GM19372 (cell line): ENCODE measurements around the gene RTP5.

ENCODE experiments used
- ATAC-seq: cut with Tn5 transposase; IDR thresholded peaks from one replicate; pipeline ENCODE4 v1.9.1; 2021; ENCODE audit warnings: mild to moderate bottlenecking, low read depth, moderate library complexity; ENCODE audit not compliant: unreplicated experiment

The RTP5 gene

DNA sequence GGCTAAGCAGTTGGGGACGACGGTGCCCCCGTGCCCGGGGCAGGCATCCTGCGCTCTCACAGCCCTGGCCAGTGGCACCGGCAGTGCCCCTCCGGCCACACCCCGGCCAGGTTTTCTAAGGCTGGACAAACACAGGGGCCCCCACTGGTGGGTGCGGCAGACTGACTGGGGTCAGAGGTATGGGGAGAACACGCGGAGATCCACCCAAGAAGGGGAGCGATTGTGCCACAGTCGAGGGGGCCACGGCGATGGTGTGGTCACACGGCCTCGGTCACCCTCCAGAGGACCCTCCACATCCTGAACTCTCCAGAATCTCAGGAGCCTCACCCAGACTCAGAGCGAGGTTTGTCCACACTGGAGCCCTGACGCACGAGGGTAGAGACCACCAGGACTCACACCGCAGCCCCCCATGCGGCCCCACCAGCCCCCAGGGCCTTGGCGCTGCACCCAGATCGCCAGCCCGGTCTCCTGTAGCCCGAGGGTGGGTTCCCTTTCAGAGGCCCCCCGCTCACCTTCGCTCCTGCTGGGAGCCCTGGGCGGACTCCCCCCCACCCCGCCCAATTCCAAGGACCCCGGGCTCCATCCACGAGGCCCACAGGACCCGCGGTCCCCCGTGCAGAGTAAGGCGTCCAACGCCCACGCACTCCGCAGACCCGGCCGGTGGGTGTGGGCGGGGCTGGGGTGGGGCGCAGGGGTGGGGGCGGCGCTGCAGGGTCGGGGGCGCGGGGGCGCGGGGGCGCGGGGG lies 26.0 kb upstream of the RTP5 start:
- no peak for ATAC-seq

- peak; percentile 63 for ATAC-seq
These were observed 25.3 kb upstream of the RTP5 start for GRCh38 chr2:241844066-241844728.

- ATAC-seq: no peak
These were observed 24.5 kb upstream of the RTP5 start for GRCh38 chr2:241844831-241845578.

- no peak for ATAC-seq
These were observed 23.1 kb upstream of the RTP5 start for GRCh38 chr2:241846406-241846805.

DNA sequence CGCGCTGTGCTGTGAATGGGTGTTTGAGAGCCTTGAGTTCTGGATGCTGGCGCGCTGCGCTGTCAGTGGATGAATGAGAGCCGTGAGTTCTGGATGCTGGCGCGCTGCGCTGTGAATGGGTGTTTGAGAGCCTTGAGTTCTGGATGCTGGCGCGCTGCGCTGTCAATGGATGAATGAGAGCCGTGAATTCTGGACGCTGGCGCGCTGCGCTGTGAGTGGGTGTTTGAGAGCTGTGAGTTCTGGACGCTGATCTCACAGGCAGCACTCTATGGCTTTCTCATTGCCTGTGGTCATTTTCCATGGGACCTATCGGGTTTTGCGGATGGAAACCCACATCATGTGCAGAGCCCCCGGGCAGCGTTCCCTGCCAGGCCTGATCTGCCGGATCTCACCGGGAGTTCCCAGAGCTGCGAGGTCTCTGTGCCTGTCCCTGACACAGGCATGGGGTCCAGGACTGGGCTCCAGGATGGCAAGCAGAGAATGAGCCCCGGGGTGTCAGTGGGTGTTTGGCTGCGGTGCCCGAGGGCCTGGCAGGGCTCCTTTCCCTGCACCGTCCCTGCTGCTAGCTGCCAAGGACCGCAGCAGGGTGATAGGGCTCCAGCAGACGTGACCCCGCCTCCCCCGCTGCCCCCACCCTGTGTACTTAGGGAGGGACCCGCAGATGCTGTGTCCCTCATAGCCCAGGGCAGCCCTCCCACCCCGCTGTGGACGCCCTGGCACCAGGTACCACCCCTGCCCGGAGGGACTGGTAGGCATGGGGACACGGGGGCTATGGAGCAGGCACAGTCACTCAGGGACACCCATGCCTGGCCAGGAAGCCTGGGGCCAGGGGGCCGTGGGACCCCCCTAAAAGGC lies 20.5 kb upstream of the RTP5 start:
- ATAC-seq: no peak

DNA sequence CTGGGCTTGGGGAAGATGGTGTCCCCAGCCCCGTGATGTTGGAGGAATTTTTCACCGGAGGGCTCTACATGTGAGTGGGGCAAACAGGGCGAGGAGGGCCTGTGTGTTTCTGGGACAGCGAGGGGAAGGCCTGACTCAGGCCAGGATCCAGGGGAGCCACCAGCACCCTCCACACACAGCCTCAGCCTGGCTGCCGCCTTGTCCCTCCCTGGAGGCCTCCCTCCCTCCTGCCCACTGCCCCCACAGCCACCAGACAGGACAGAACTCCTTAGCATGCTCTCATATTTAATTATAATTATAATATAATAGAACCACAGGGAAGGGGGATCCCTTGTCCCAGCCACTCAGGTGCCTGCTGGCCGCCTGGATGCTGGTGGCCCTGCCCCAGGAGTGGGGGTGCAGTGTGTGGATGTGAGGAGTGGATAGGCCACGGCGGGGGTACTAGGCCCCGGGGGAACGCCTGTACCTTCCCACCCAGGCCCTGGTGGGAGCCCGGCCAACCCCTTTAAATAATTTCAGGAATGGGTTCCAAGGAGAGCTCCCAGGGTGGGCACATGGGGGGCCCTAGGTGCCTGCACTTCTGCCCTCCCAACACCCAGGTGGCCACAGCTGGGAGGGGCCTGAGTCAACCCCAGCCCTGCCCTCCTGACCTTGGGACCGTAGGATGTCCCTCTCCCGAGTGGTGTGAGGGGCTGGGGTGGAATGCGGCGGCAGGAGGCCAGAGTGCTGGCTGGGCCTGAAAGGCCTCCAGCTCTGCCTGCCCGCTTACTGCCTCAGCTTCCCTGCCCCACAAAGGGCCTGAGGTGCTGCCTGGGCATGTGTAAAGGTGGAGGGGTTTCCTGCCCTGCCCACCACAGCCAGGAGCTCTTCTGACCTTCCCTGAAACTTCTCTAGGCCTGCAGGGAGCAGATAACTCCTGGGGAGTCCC lies 19.6 kb upstream of the RTP5 start:
- no peak for ATAC-seq

DNA sequence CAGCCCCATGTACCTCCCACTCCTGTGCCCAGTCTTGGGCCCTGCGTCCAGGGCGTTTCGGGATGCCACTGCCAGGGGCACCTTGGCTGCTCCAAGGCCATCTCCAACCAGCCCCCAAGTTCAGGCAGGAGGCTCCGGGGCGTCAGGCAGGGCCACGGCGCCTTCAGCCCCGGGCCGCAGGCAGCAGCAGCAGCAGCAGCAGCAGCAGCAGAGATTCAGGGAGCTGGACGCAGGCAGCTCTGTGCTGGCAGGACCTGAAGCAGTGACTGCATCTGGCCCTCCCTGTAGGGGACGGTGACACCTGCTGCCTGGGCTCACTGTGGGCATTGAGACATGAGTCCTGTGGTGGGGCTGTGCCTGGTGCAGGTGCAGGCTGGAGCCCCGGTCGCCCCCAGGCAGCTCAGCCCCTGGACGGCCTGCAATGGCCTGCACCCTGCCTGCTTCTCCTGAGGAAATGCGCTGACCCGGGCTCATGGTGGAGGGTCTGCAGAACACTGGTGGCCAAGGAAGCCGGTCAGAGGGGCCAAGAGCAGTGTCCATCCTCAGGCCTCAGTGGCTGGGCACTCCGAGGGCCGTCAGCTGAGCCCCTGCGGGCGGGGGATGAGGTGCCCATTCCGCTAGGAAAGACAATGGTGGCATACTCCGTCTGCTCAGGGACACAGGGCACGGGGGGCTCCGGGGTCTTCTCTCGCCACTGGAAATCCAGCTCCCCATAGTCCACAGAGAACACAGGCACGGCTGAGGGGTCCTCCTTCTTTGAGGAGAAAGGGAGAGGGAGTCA lies 18.8 kb upstream of the RTP5 start:
- ATAC-seq: no peak

GRCh38 chr2:241851325-241852115 lies 18.0 kb upstream of the RTP5 start:
- ATAC-seq: no peak

DNA sequence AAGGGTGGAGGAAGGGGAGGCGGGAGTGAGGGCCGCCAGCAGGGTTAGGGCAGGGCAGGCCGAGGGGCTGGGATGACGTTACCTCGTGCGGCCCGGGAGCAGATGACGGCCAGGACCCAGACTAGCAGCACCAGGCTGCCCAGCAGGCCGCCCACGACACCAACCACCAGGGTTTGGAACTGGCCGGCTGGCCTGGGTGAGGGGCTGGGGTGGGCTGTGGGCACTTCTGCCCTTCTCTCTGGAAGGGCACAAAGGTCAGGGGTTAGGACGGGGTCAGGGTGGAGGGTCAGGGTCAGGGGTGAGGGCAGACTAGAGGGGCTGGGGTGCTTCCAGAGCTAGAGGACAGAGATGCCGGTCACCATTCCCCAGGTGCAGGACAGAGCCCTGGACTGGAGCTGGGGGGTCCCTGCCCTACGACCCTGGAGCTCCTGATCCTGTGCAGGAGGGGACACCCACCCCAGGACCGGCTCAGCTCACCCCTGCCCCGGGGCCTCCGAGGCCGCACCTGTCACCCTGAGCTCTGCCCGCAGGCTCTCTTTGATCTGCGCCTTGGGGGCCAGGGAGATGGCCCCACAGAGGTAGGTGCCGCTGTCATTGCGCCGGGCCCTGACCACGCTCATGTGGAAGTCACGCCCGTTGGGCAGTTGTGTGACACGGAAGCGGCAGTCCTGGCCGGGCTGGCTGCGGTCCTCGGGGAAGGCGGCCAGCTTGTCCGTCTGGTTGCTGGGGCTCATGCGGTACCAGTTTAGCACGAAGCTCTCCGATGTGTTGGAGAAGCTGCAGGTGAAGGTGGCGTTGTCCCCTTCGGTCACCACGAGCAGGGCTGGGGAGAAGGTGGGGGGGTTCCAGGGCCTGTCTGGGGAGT lies 17.2 kb upstream of the RTP5 start:
- ATAC-seq: no peak

DNA sequence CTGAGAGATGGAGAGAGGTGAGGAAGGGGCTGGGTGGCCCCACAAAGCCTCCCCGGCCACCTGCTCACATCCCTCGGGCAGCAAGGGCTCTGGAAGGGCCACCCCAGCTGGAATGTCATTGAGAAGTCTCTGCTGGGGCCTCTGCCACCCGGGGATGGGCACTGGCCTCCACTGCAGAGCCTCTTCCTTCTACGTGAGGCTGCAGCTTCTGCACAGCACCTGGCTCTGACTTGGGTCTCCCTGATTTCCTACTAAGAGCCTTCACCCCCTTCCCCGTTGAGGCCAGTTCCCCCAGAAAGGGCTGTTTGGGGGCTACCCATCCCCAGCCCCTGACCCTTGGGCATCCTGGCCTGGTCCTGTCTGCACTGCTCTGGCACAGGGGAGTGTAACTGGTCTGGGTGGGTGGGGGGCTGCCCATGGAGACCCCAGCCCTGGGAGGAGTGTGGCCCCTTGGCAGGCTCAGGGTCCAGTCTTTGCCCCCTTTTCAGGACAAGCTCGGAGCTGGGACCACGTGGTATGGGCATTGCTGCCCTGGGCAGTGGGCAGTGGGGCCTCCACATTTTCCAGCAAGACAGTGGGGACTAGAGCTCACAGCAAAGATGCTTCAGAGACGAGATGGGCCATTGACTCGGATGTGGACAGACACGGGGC lies 16.4 kb upstream of the RTP5 start:
- ATAC-seq: no peak

DNA sequence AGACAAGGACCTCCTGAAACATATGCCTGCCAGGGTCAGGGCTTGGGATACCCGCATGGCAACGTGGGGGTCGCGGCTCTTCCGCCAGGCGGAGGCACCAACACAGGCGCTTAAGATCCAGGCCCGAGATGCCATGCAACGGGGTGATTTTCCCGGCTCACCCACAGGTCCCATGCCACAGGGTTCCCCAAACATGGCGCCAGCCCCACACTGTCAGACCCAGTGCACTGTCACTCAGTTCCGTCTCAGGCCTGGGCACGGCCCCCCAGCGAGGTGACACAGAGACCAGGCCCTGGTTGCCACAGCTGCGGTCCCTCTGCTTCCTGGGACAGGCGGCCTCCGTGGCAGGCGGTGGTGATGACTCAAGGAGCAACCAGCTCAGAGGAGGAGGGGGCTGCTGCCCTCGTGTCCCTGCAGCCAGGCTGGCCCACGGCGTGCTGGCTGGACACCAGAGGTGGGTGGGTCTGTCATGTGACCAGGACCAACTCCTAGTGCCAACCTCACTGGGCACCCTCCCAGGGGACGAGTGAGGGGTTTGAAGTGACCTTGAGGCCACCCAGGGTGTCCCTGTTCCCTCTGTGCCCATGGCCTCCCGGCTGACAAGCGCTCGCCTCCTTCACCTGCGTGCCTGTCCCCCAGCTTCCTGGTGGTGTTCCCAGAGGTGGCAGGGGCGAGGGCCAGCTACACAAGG lies 15.7 kb upstream of the RTP5 start:
- ATAC-seq: no peak

DNA sequence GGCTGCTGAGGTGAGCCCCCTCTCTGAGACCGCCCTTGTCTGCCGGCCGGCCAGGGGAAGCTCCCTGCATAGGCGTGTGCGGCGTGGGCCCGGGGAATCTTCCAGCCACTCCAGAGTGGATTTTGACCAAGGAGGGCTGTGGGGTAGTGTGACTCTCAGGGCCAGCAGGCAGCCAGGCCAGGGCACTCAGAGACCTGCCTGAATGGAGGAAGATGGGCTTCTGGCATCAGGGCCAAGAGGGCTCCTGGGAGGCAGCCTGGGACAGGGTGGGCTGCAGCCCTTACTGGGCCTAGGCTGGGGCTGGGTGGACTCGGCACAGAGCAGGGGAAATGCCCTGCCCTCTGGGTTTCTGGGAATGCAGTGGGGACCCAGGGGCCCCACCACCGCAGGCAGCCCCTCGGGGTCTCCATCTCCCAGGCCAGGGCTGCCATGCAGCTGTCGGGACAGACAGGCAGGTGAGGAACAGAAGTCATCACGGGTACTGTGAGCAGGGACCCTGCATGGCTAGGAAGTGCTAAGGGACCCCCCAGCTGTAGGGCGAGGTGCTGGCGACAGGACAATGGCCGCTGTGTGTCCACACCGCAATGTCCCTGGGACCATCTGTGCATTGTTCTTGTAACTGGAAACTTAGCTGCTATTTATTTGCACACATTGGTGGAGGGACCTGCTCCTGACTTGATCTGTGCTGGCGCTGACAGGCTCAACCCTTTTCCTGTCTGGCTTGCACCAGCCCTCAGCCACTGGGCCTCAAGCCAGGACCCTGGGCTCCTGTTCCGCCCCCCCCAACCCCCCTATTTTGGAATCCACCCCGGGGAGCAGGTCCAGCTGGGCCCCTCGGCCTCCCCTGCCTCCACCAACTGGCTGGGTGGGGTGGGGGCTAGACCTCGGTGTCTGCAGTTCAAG lies 14.9 kb upstream of the RTP5 start:
- ATAC-seq: no peak

DNA sequence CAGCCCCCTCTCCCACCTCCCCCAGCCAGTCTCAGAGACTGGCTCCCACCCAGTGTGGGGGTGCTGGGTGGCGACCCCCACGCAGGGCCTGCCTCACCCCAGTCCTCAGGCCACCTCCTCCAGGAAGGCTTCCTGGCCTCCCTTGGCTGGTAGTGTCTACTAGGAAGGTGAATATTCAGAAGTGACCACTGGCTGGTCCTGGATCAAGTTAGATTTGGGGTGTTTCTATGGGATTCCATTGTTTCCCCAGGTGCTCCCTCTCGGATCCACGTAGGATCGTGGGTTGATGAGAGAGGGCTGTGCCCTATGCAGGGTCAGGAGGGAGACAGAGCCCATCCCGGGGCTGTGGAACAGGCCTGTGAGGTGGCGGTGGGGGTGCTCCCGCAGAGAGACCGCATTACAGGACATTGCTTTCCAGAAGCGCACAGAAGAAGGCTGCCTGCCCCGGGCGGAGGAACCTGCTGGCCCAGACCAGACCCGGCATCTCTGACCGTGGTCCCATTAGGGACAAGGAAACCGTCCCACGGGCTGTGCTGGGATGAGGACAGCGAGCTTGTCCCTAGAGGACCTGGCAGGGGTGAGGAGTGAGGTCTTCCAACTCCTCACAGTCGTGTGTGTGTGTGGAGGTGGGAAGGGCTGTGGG lies 14.2 kb upstream of the RTP5 start:
- no peak for ATAC-seq

DNA sequence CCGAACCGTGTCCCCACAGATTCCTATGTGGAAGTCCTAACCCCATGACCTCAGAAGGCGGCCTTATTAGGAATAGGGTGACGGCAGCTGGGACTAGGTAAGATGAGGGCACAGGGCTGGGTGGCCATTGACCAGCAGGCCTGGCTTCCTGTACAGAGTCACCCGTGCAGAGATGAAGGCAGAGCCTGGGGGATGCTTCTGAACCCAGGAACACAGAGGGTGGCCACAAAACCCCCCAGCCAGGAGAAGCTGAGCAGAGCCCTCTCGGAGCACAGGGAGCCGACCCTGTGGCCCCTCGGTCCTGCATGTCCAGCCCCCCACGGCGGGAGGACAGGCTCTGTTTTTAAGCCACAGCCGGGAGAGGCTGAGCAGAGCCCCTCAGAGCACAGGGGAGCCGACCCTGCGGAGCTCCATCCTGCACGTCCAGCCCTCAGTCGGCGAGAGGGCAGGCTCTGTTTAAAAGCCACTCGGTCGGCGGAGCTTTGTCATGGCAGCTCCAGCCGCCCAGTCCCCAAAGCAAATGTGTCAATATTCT lies 13.6 kb upstream of the RTP5 start:
- ATAC-seq: no peak
